H1 (cell line): Measurements from ENCODE around the gene DIP2C. TPM values are rescaled to one million over a fixed set of nuclear protein-coding genes. Genes with fewer than 3 reads are reported as not detected.
"Not testable (repeated sequence)": the region's sequence is repeated elsewhere in the genome, so short reads cannot be mapped to it uniquely, and the experiment has no call there.

ENCODE experiments used
- CTCF ChIA-PET: fragments of 300-600 bp; sonication (Branson Sonifier 250); formaldehyde crosslinking; loops from one replicate; lab custom pipeline; 2021; ENCODE audit not compliant: partially characterized antibody; lab: Charles Lee
- POLR2A ChIA-PET: fragments of 300-600 bp; sonication (Branson Sonifier 250); formaldehyde crosslinking; loops from one replicate; lab custom pipeline; 2021; ENCODE audit warnings: inconsistent platforms; ENCODE audit not compliant: partially characterized antibody; lab: Charles Lee
- DNase-seq, 2 experiments: peaks; one replicate each; pipeline versions ENCODE4 v3.0.0 to v3.0.0-alpha.2; 2010 to 2022; ENCODE audit warnings: low spot score in 2 of 2, low read depth in 1 of 2, mixed read lengths in 1 of 2
- FAIRE-seq: peaks from 2 replicates; lab custom pipeline; 2011; peaks lifted over from hg19 to GRCh38; lab: Jason Lieb, UNC
- H2AFZ ChIP-seq: 2 replicates; pipeline ENCODE4 v1.8.1; 2012; ENCODE audit warnings: low read length, inconsistent platforms
- H2AK5ac ChIP-seq: 2 replicates; pipeline ENCODE4 v1.6.1; 2013; ENCODE audit warnings: low read depth, low read length
- H2BK120ac ChIP-seq: replicated peaks from 2 replicates; pipeline ENCODE3; 2013; ENCODE audit warnings: low read depth, low read length, inconsistent platforms
- H2BK12ac ChIP-seq: 2 replicates; pipeline ENCODE4 v1.6.1; 2013; ENCODE audit warnings: low read depth, low read length
- H2BK15ac ChIP-seq: 2 replicates; pipeline ENCODE4 v1.6.1; 2013; ENCODE audit warnings: low read length
- H2BK20ac ChIP-seq: 2 replicates; pipeline ENCODE4 v1.6.1; 2013; ENCODE audit warnings: low read length
- H2BK5ac ChIP-seq: 2 replicates; pipeline ENCODE4 v1.6.1; 2013; ENCODE audit warnings: low read depth, low read length
- H3K14ac ChIP-seq: 2 replicates; pipeline ENCODE4 v1.6.1; 2013; ENCODE audit warnings: inconsistent platforms; ENCODE audit not compliant: insufficient read length
- H3K18ac ChIP-seq: 2 replicates; pipeline ENCODE4 v1.6.1; 2013; ENCODE audit warnings: low read length; ENCODE audit errors: extremely low read depth
- H3K23ac ChIP-seq: 2 replicates; pipeline ENCODE4 v1.6.1; 2013; ENCODE audit warnings: inconsistent platforms; ENCODE audit not compliant: insufficient read length
- H3K23me2 ChIP-seq: 2 replicates; pipeline ENCODE4 v1.6.1; 2013; ENCODE audit warnings: low read depth, low read length
- H3K27ac ChIP-seq: 2 replicates; pipeline ENCODE4 v1.6.1; 2011; ENCODE audit warnings: low read depth, low read length, inconsistent platforms
- H3K27me3 ChIP-seq, 4 experiments: replicated peaks in 1 of 4; 1 replicate in 1 of 4; 2 replicates in 3 of 4; pipeline versions ENCODE4 v1.6.1 to v1.8.1; 2011 to 2013; ENCODE audit warnings: low read length in 3 of 4, mild to moderate bottlenecking in 3 of 4, inconsistent platforms in 2 of 4, mixed read lengths in 2 of 4, moderate library complexity in 1 of 4; ENCODE audit not compliant: control insufficient read depth in 3 of 4, insufficient read depth in 3 of 4; ENCODE audit errors: extremely low read depth in 1 of 4
- H3K36me3 ChIP-seq, 4 experiments: 2 replicates each; pipeline versions ENCODE4 v1.6.1 to v1.8.1; 2011 to 2013; ENCODE audit warnings: mild to moderate bottlenecking in 4 of 4, low read length in 3 of 4, moderate library complexity in 2 of 4, control low read depth in 1 of 4, inconsistent platforms in 1 of 4; ENCODE audit not compliant: insufficient read depth in 4 of 4, control insufficient read depth in 2 of 4
- H3K4ac ChIP-seq: replicated peaks from 2 replicates; pipeline ENCODE3; 2013; ENCODE audit warnings: low read length, low read depth, mixed read lengths, inconsistent platforms; ENCODE audit not compliant: insufficient read length
- H3K4me1 ChIP-seq, 4 experiments: replicated peaks in 1 of 4; 1 replicate in 1 of 4; 2 replicates in 3 of 4; pipeline versions ENCODE4 v1.6.1 to v1.8.1; 2011 to 2013; ENCODE audit warnings: low read length in 3 of 4, inconsistent platforms in 2 of 4, mixed read lengths in 1 of 4; ENCODE audit not compliant: insufficient read depth in 4 of 4, control insufficient read depth in 3 of 4
- H3K4me2 ChIP-seq, 2 experiments: 2 replicates each; pipeline versions ENCODE4 v1.6.1 to v1.8.1; 2011 to 2013; ENCODE audit warnings: low read depth in 2 of 2, low read length in 2 of 2, control low read depth in 1 of 2, inconsistent platforms in 1 of 2, mild to moderate bottlenecking in 1 of 2; ENCODE audit not compliant: insufficient read depth in 1 of 2
- H3K4me3 ChIP-seq, 4 experiments: fragments of 200-600, 300-600 bp in 1 of 4; sonication (generic), shearing (Covaris generic), sonication (Bioruptor Twin) in 1 of 4; 2 replicates each; pipeline versions ENCODE4 v1.5.1 to v1.8.1; 2011 to 2016; ENCODE audit warnings: low read length in 4 of 4, low read depth in 3 of 4, control low read depth in 2 of 4, inconsistent platforms in 2 of 4, mild to moderate bottlenecking in 2 of 4, mixed read lengths in 1 of 4, moderate library complexity in 1 of 4; ENCODE audit not compliant: insufficient read depth in 2 of 4; ENCODE audit errors: extremely low read depth in 1 of 4
- H3K56ac ChIP-seq: replicated peaks from 2 replicates; pipeline ENCODE3; 2013; ENCODE audit warnings: low read depth, mild to moderate bottlenecking, mixed read lengths, low read length, inconsistent platforms; ENCODE audit not compliant: insufficient read length
- H3K79me1 ChIP-seq: 2 replicates; pipeline ENCODE4 v1.6.1; 2013; ENCODE audit warnings: low read depth, low read length, control low read depth
- H3K79me2 ChIP-seq, 2 experiments: 2 replicates each; pipeline versions ENCODE4 v1.6.1 to v1.8.1; 2012 to 2013; ENCODE audit warnings: low read length in 2 of 2, mild to moderate bottlenecking in 2 of 2, inconsistent platforms in 1 of 2; ENCODE audit not compliant: insufficient read depth in 2 of 2, control insufficient read depth in 1 of 2
- H3K9ac ChIP-seq, 4 experiments: replicated peaks in 1 of 4; 1 replicate in 1 of 4; 2 replicates in 3 of 4; pipeline versions ENCODE4 v1.6.1 to v1.8.1; 2011 to 2013; ENCODE audit warnings: low read depth in 3 of 4, low read length in 3 of 4, control low read depth in 2 of 4, mild to moderate bottlenecking in 2 of 4, moderate library complexity in 2 of 4, inconsistent platforms in 1 of 4; ENCODE audit errors: extremely low read depth in 1 of 4
- H3K9me3 ChIP-seq, 2 experiments: 2 replicates each; pipeline versions ENCODE4 v1.6.1 to v1.8.1; 2012 to 2013; ENCODE audit warnings: mild to moderate bottlenecking in 2 of 2, moderate library complexity in 2 of 2, control low read depth in 1 of 2, inconsistent platforms in 1 of 2, low read depth in 1 of 2, low read length in 1 of 2, mixed read lengths in 1 of 2; ENCODE audit not compliant: insufficient read depth in 2 of 2
- H4K20me1 ChIP-seq, 2 experiments: replicated peaks in 1 of 2; 2 replicates each; pipeline versions ENCODE3 to v1.8.1; 2011 to 2013; ENCODE audit warnings: inconsistent platforms in 2 of 2, low read length in 2 of 2, mild to moderate bottlenecking in 1 of 2; ENCODE audit not compliant: insufficient read depth in 2 of 2, control insufficient read depth in 1 of 2
- H4K5ac ChIP-seq: 2 replicates; pipeline ENCODE4 v1.6.1; 2013; ENCODE audit warnings: low read length, low read depth, mixed read lengths, inconsistent platforms; ENCODE audit not compliant: insufficient read length
- H4K8ac ChIP-seq: 2 replicates; pipeline ENCODE4 v1.8.0; 2013; ENCODE audit warnings: mild to moderate bottlenecking, moderate library complexity, low read length, inconsistent platforms; ENCODE audit not compliant: insufficient read depth; ENCODE audit errors: extremely low read depth
- H4K91ac ChIP-seq: replicated peaks from 2 replicates; pipeline ENCODE3; 2013; ENCODE audit warnings: low read length, mixed read lengths, inconsistent platforms; ENCODE audit not compliant: insufficient read length
- WGBS, 2 experiments: shearing (Covaris generic) in 1 of 2; methylation state at CpG; one replicate each; pipeline versions ENCODE4 v1.1.6 to v1.1.7; 2013 to 2015; ENCODE audit warnings: low lambda C conversion rate in 2 of 2, mixed read lengths in 2 of 2, inconsistent platforms in 1 of 2, low coverage in 1 of 2, missing lambda C conversion rate in 1 of 2; ENCODE audit not compliant: insufficient replicate concordance in 2 of 2, insufficient coverage in 1 of 2, insufficient read length in 1 of 2; ENCODE audit errors: extremely low coverage in 1 of 2, missing lambda C conversion rate in 1 of 2; 5-methylcytosine and 5-hydroxymethylcytosine counted together
- polyA plus RNA-seq, 7 experiments: library from polyadenylated mRNA; depleted of rRNA in 3 of 7; stranded (reverse) in 5 of 7; unstranded in 2 of 7; fragments of >200 nt in 5 of 7; fragments of 200-250 nt in 2 of 7; gene quantifications; 1 replicate in 5 of 7; 2 replicates in 1 of 7; 4 replicates in 1 of 7; pipeline versions ENCODE4 v1.2.1 to v1.2.3, GENCODE V29; 2011 to 2013; ENCODE audit warnings: missing spikeins in 2 of 7, mixed read lengths in 2 of 7
- total RNA-seq: library from RNA; stranded (reverse); fragmentation: NEBNext Ultra II Directional; extraction: Animal tissue kit (Norgen Biotek cat#: 25700); gene quantifications from 2 replicates; pipeline ENCODE4 v1.2.1, GENCODE V29; 2021

Gene DIP2C
- total and polyA plus RNA-seq, 2 of the 8 experiments (the other 6 are each of a cell fraction or from before 2014, with no cell fraction given): 3.8 to 9.3 TPM

- H3K23me2 ChIP-seq, H3K79me2 ChIP-seq, H4K8ac ChIP-seq, H2BK20ac ChIP-seq, H4K5ac ChIP-seq, H3K18ac ChIP-seq, H3K14ac ChIP-seq, DNase-seq, H4K91ac ChIP-seq, H3K79me1 ChIP-seq, H3K4me2 ChIP-seq, H2BK120ac ChIP-seq, H2AK5ac ChIP-seq, H2AFZ ChIP-seq, FAIRE-seq, H2BK12ac ChIP-seq, H3K4me1 ChIP-seq, H3K56ac ChIP-seq, H2BK5ac ChIP-seq, H3K9me3 ChIP-seq, H3K4ac ChIP-seq, H3K9ac ChIP-seq, H3K4me3 ChIP-seq, POLR2A ChIA-PET, H3K27ac ChIP-seq, H4K20me1 ChIP-seq, H2BK15ac ChIP-seq, H3K27me3 ChIP-seq, H3K23ac ChIP-seq, H3K36me3 ChIP-seq: not testable (repeated sequence)
- CTCF ChIA-PET: interaction anchor here (0.8 kb wide), 1 partner anchor 89 kb away, joined by 3 read pairs; no protein-coding TSS in a partner anchor
- WGBS, 2 experiments: 81% methylated on average over 3 of the region's 16 CpGs; no CpG with 5 or more reads in 1 of the 2 experiments
Observed at GRCh38 chr10:368107-368506, 321.4 kb downstream of the DIP2C start.
